Lower leg skin (tissue), 4 donors: ENCODE results near the gene SRSF1. TPM values are rescaled to one million over a fixed set of nuclear protein-coding genes. Genes with fewer than 3 reads are reported as not detected.

Experiments used
- DNase-seq, 2 donors: peaks; one replicate each; pipeline ENCODE4 v3.0.0-alpha.2; 2019; ENCODE audit warnings: low spot score in 2 of 2
- H3K4me3 ChIP-seq: fragments of 200-600 bp; sonication (generic); 2 replicates; pipeline ENCODE4 v1.5.1; 2017; ENCODE audit warnings: mild to moderate bottlenecking, low read depth; ENCODE audit not compliant: poor library complexity, severe bottlenecking
- CTCF ChIP-seq, 3 donors: fragments of 450-650 bp; IDR thresholded peaks; one replicate each; pipeline ENCODE4 v1.5.1; 2016; ENCODE audit warnings: antibody characterized with exemption in 3 of 3, mild to moderate bottlenecking in 3 of 3, moderate library complexity in 2 of 3
- POLR2A ChIP-seq, 2 donors: fragments of 450-650 bp; IDR thresholded peaks; one replicate each; pipeline ENCODE4 v1.6.1; 2016 to 2017; ENCODE audit warnings: antibody characterized with exemption in 2 of 2, mild to moderate bottlenecking in 1 of 2, moderate library complexity in 1 of 2
- WGBS, 2 donors: methylation state at CpG; one replicate each; pipeline ENCODE4 v1.1.5; 2018; 5-methylcytosine and 5-hydroxymethylcytosine counted together
- intact Hi-C: fragments of 100-400 bp; cut with DNase I; formaldehyde crosslinking; loops from one replicate; pipeline ENCODE4 v1.15.0; 2023; ENCODE audit warnings: low total_unique reads
- total RNA-seq, 4 donors: library from RNA; depleted of rRNA; stranded (reverse); fragments of >200 nt; gene quantifications; one replicate each; pipeline ENCODE4 v1.1.0, GENCODE V29; 2016

The SRSF1 gene
- total RNA-seq, 4 donors from 2014 or later, result 82.3 to 128 (median 104) TPM

DNA sequence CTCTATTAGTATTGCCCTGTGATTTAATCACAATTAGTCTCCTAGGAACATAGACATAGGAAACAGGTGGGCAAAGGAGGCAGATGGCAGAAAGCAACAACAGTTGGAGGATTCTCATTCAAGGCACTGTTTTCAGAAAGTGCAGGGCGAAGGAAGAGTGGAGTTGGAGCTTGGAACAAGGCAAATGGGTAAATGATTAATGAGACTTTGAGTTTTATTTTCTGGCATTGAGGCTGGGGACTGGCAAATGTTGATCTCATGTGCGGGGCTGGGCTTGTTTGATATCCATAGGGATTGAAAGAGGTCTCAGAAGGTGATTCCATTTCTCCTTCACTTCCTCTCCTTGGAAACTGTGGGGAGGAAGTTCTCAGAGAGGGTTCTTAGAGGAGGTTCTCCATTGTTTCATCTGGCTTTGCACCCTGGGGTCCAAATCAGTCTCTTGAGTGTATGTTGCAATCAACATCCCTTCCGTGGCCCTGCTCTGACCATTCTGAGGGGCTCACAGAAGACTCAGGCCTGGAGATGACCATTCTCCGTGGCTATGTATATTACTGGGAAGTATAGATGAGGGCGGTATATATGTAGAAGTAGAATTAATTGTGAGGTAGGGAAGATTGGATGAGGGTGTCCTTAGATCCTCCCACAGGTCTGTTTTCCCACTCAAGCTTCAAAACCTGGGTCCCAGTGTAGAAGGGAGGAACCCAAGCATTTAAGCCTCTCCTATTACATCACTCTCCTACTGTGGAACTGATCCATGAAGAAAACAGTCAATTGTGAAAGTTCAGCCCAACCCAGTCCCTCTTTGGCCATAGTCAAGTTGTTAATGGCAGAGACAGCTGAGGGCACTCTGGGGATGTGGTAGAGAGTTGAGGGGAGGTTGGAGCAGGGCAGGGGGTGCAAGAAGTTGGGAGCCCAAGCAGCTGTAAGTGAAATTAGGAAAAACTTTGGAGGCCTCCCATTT, 36.5 kb upstream of the SRSF1 start:
- TF ChIP-seq POLR2A (IDR thresholded peaks at IDR 0.05) (no peak), CTCF (IDR thresholded peaks at IDR 0.05) (no peak)
- no peak overlapping the region for H3K4me3 ChIP-seq
- DNase-seq, result peak in 1 of 2 donors; percentile 32
- 87 to 91% methylated on average over 5 of the region's 5 CpGs for WGBS, 2 donors
- intact Hi-C loops, result no loop called here

DNA sequence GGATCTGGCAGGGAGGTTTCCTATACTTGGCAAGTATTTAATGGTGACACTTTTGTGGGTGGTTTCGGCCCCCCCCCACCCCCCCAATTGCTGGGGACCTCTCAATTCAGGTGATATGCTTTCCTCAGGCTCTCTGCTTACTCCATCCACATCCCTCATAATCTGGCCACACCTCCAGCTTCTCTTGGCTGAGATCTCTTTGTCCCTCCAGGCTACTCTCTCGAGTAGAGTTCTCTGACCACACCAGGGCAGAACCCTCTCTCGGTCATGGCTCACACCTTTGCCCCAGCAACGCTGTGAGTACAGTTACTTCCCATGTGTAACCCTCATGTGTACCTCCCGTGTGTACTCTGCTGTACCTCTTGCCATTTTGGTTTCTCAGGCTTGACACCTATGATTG, 34.1 kb upstream of the SRSF1 start:
- DNase-seq, result peak in 1 of 2 donors; percentile 8
- intact Hi-C loops, result no loop called here
- no peak overlapping the region for H3K4me3 ChIP-seq
- 50 to 53% methylated on average over 5 of the region's 5 CpGs for WGBS, 2 donors
- no peak for TF ChIP-seq CTCF (IDR thresholded peaks at IDR 0.05)
- no peak for TF ChIP-seq POLR2A (IDR thresholded peaks at IDR 0.05)

DNA sequence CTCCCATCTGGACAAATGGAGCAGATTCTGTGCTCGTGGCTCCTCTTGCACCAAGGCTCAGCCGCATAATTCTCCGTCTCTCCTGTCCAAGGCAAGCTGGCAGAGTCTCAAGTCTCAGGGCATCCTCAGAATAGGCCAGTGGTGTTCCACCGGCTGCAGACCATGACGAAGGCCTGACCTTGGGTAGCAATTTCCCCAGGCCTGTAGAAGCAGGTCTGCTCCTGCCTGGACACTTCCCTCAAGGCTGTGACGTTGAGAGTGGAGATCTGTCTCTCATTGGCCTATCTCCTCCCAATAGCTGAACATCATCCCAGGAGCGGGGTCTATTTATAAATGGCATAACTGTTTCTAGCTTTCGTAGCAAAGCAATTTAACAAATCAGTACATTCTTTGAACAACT, 33.3 kb upstream of the SRSF1 start:
- WGBS, 2 donors, result 76 to 83% methylated on average over 8 of the region's 8 CpGs
- TF ChIP-seq POLR2A (IDR thresholded peaks at IDR 0.05) (no peak), CTCF (IDR thresholded peaks at IDR 0.05) (no peak)
- peak in 1 of 2 donors; percentile 36 for DNase-seq
- H3K4me3 ChIP-seq, result no peak overlapping the region
- intact Hi-C loops, result no loop called here

- peak in 1 of 2 donors; percentile 43 for DNase-seq
- TF ChIP-seq CTCF (IDR thresholded peaks at IDR 0.05) (no peak), POLR2A (IDR thresholded peaks at IDR 0.05) (no peak)
- H3K4me3 ChIP-seq, result no peak overlapping the region
- intact Hi-C loops, result no loop called here
- WGBS, 2 donors, result 63 to 70% methylated on average over 3 of the region's 3 CpGs
Measured at GRCh38 chr17:58039975-58040374, 32.9 kb upstream of the SRSF1 start.

GRCh38 chr17:58032691-58033415, 25.8 kb upstream of the SRSF1 start:
- H3K4me3 ChIP-seq, result no peak overlapping the region
- peak in 1 of 2 donors; percentile 18 for DNase-seq
- 46 to 48% methylated on average over 6 of the region's 6 CpGs for WGBS, 2 donors
- intact Hi-C loops, result no loop called here
- TF ChIP-seq POLR2A (IDR thresholded peaks at IDR 0.05) (no peak), CTCF (IDR thresholded peaks at IDR 0.05) (no peak)
